Measurements from ENCODE around the gene HYLS1. TPM values are rescaled to one million over a fixed set of nuclear protein-coding genes. Genes with fewer than 3 reads are reported as not detected.
"Not testable (repeated sequence)": the region's sequence is repeated elsewhere in the genome, so short reads cannot be mapped to it uniquely, and the experiment has no call there.

Gene HYLS1
- 10 to 100 TPM in 1 of 4 donors, 1 to 10 TPM in 2, under 1 TPM in 1; 0.26 to 10.9 (median 4.2) TPM for total RNA-seq

- H3K9me3 ChIP-seq, result no peaks in the 10 kb centered on the region
- peak within 1 kb of the TSS; percentile 87 to 96 for H3K27ac ChIP-seq
- no peaks in the 10 kb centered on the region for H3K27me3 ChIP-seq
- H3K4me3 ChIP-seq, result peak within 1 kb of the TSS; percentile 61 to 91
- H3K36me3 ChIP-seq, result no peaks in the 10 kb centered on the region
- H3K4me1 ChIP-seq, result no peaks in the 10 kb centered on the region
- DNase-seq, result peak; percentile 92 to 93
- intact Hi-C loops (cut with DNase I; ENCODE audit: low total_unique reads), result no loop called here
- peak; percentile 10 to 42 (median 26) for TF ChIP-seq CTCF (IDR thresholded peaks at IDR 0.05)
- peak; percentile 68 to 72 for TF ChIP-seq POLR2A (IDR thresholded peaks at IDR 0.05)
Observed at GRCh38 chr11:125887373-125888324, at the start of gene HYLS1. TSS of gene HYLS1 (plus strand) at chr11:125887668. CDS start at chr11:125899369, 11,701 bp downstream.

DNA sequence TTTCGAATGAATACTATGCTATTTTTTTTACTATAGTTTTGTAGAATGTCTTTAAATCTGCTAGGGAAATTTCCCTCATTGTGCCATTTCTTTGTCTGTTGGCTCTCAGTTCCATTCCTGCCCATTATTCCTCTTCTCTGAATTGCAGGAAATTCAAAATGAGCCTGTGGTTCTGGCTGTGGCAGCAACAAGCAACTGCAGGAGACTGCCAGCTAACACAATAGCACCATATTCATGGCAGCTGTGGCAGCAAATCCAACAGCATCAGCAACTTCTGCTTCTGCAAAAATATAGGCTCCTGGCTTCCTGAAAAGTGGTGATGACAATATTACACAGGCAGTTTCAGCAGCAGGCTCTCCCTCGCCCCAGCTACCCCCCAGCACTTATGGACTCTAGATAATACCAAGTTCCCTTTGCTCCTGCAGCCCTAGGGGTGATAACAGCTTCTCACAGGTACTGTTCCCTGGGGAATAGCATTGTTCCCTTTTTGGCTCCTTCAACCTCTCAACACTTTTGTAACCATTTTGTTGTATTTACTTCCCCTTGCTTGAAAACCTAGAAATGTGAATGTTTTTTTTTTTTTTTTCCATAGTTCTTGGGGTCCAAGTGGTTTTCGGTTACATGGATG is 45.0 kb upstream of the HYLS1 start:
- H3K36me3 ChIP-seq, result no peaks in the 10 kb centered on the region
- no peak for DNase-seq
- H3K27me3 ChIP-seq, result no peaks in the 10 kb centered on the region
- intact Hi-C loops (cut with DNase I; ENCODE audit: low total_unique reads), result no loop called here
- H3K4me3 ChIP-seq, result no peak overlapping the region
- TF ChIP-seq CTCF (IDR thresholded peaks at IDR 0.05), result no peak
- TF ChIP-seq POLR2A (IDR thresholded peaks at IDR 0.05), result no peak
- H3K4me1 ChIP-seq, result no peaks in the 10 kb centered on the region
- H3K9me3 ChIP-seq, result peaks cover 0 to 8% of the 10 kb centered on the region in 2 donors
- H3K27ac ChIP-seq, result no peak overlapping the region

- no peak overlapping the region for H3K4me3 ChIP-seq
- no peak overlapping the region for H3K27ac ChIP-seq
- intact Hi-C loops (cut with DNase I; ENCODE audit: low total_unique reads), result no loop called here
- no peak for TF ChIP-seq CTCF (IDR thresholded peaks at IDR 0.05)
- no peak for TF ChIP-seq POLR2A (IDR thresholded peaks at IDR 0.05)
- H3K36me3 ChIP-seq, result no peaks in the 10 kb centered on the region
- no peaks in the 10 kb centered on the region for H3K27me3 ChIP-seq
- peaks cover 0 to 8% of the 10 kb centered on the region in 2 donors for H3K9me3 ChIP-seq
- no peak for DNase-seq
- no peaks in the 10 kb centered on the region for H3K4me1 ChIP-seq
Observed at GRCh38 chr11:125846188-125846587, 41.3 kb upstream of the HYLS1 start.

DNA sequence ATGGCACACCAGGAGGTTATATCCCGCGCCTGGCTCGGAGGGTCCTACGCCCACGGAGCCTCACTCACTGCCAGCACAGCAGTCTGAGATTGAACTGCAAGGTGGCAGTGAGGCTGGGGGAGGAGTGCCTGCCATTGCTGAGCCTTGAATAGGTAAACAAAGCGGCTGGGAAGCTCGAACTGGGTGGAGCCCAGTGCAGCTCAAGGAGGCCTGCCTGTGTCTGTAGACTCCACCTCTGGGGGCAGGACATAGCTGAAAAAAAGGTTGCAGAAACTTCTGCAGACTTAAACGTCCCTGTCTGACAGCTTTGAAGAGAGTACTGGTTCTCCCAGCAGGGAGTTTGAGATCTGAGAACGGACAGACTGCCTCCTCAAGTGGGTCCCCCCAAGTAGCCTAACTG is 29.8 kb upstream of the HYLS1 start:
- not testable (repeated sequence) for H3K9me3 ChIP-seq, H3K4me3 ChIP-seq, H3K4me1 ChIP-seq, H3K27ac ChIP-seq, H3K36me3 ChIP-seq, H3K27me3 ChIP-seq, DNase-seq
- intact Hi-C loops (cut with DNase I; ENCODE audit: low total_unique reads), result loop anchor here (10.0 kb wide), 1 partner anchor 333 kb away; no protein-coding TSS in a partner anchor

DNA sequence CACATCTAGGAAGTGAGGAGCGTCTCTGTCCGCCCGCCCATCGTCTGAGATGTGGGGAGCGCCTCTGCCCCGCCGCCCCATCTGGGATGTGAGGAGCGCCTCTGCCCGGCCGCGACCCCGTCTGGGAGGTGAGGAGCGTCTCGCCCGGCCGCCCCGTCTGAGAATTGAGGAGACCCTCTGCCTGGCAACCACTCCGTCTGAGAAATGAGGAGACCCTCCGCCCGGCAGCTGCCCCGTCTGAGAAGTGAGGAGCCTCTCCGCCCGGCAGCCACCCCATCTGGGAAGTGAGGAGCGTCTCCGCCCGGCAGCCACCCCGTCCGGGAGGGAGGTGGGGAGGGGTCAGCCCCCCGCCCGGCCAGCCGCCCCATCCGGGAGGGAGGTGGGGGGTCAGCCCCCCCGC is 24.7 kb upstream of the HYLS1 start:
- H3K4me3 ChIP-seq; intact Hi-C loops (cut with DNase I; ENCODE audit: low total_unique reads); H3K4me1 ChIP-seq; H3K36me3 ChIP-seq; H3K27ac ChIP-seq; H3K27me3 ChIP-seq; DNase-seq; H3K9me3 ChIP-seq: not testable (repeated sequence)

- H3K4me1 ChIP-seq; DNase-seq; H3K9me3 ChIP-seq; H3K36me3 ChIP-seq; H3K27me3 ChIP-seq; H3K27ac ChIP-seq; H3K4me3 ChIP-seq; intact Hi-C loops (cut with DNase I; ENCODE audit: low total_unique reads): not testable (repeated sequence)
Observed at GRCh38 chr11:125865354-125865753, 22.1 kb upstream of the HYLS1 start.
